GM23338 (cell line): ENCODE data around the gene ACOXL. TPM values are rescaled to one million over a fixed set of nuclear protein-coding genes. Genes with fewer than 3 reads are reported as not detected.

Experiments used
- ATAC-seq: fragments of 200-7000 bp; cut with Tn5 transposase; 3 replicates; pipeline ENCODE4 v1.9.1; 2020
- DNase-seq: peaks from one replicate; pipeline ENCODE4 v3.0.0-alpha.2; 2015; ENCODE audit warnings: low spot score
- H2AFZ ChIP-seq: fragments of 200-600 bp; sonication (generic); 2 replicates; pipeline ENCODE4 v1.8.0; 2016; ENCODE audit warnings: antibody characterized with exemption, mild to moderate bottlenecking, moderate library complexity
- H3F3A ChIP-seq: fragments of 200-600 bp; sonication (generic); replicated peaks from 2 replicates; pipeline ENCODE4 v1.8.0; 2017; ENCODE audit warnings: antibody characterized with exemption, mixed run types, low read depth
- H3K27ac ChIP-seq: fragments of 200-600 bp; sonication (generic); 2 replicates; pipeline ENCODE4 v1.6.1; 2016; ENCODE audit warnings: low read depth
- H3K27me3 ChIP-seq: fragments of 200-600 bp; sonication (generic); 2 replicates; pipeline ENCODE4 v1.8.0; 2016; ENCODE audit warnings: mild to moderate bottlenecking, mixed run types, moderate library complexity; ENCODE audit not compliant: insufficient read depth
- H3K36me3 ChIP-seq: fragments of 200-600 bp; sonication (generic); 2 replicates; pipeline ENCODE4 v1.8.0; 2016; ENCODE audit warnings: mild to moderate bottlenecking; ENCODE audit not compliant: insufficient read depth
- H3K4me1 ChIP-seq: fragments of 200-600 bp; sonication (generic); 2 replicates; pipeline ENCODE4 v1.8.0; 2016; ENCODE audit warnings: mild to moderate bottlenecking, moderate library complexity; ENCODE audit not compliant: insufficient read depth
- H3K4me2 ChIP-seq: fragments of 200-600 bp; sonication (generic); 2 replicates; pipeline ENCODE4 v1.7.1; 2017; ENCODE audit warnings: mixed run types
- H3K4me3 ChIP-seq: fragments of 200-600 bp; sonication (generic); 2 replicates; pipeline ENCODE4 v1.6.1; 2016; ENCODE audit warnings: mixed run types
- H3K79me2 ChIP-seq: fragments of 200-600 bp; sonication (generic); replicated peaks from 2 replicates; pipeline ENCODE4 v1.8.0; 2017; ENCODE audit warnings: mild to moderate bottlenecking; ENCODE audit not compliant: insufficient read depth
- H3K9me2 ChIP-seq: fragments of 200-600 bp; sonication (generic); 2 replicates; pipeline ENCODE4 v1.8.0; 2017; ENCODE audit not compliant: insufficient read depth
- H4K20me1 ChIP-seq: fragments of 200-600 bp; sonication (generic); replicated peaks from 2 replicates; pipeline ENCODE4 v1.8.0; 2017; ENCODE audit warnings: mild to moderate bottlenecking; ENCODE audit not compliant: insufficient read depth
- H3K27ac Mint-ChIP-seq: 2 replicates; pipeline ENCODE4 v1.8.0; 2020; ENCODE audit warnings: inconsistent platforms, mild to moderate bottlenecking, moderate library complexity, mixed read lengths
- H3K27me3 Mint-ChIP-seq: 3 replicates; pipeline ENCODE4 v1.8.0; 2022; ENCODE audit warnings: low read depth, mild to moderate bottlenecking, moderate library complexity, mixed read lengths, inconsistent platforms; ENCODE audit not compliant: insufficient read depth, poor library complexity
- H3K36me3 Mint-ChIP-seq: 3 replicates; pipeline ENCODE4 v1.8.0; 2021; ENCODE audit warnings: low read depth, mild to moderate bottlenecking, inconsistent platforms, moderate library complexity, mixed read lengths
- H3K4me1 Mint-ChIP-seq: 3 replicates; pipeline ENCODE4 v1.8.0; 2020; ENCODE audit warnings: mild to moderate bottlenecking, inconsistent platforms, mixed read lengths
- H3K4me3 Mint-ChIP-seq: 3 replicates; pipeline ENCODE4 v1.8.0; 2021; ENCODE audit warnings: moderate library complexity, mild to moderate bottlenecking, inconsistent platforms, mixed read lengths
- H3K9me3 Mint-ChIP-seq: 3 replicates; pipeline ENCODE4 v1.8.0; 2020; ENCODE audit warnings: moderate library complexity, mild to moderate bottlenecking, inconsistent platforms, mixed read lengths
- CREB1 ChIP-seq: fragments of 250-450 bp; sonication (Bioruptor Pico); IDR thresholded peaks from 2 replicates; pipeline ENCODE4 v1.5.0; 2020; ENCODE audit warnings: low read depth, mild to moderate bottlenecking, moderate library complexity
- REST ChIP-seq: IDR thresholded peaks from one replicate; pipeline ENCODE4 v1.6.1; 2018; ENCODE audit warnings: antibody characterized with exemption; ENCODE audit not compliant: unreplicated experiment
- ZNF462 ChIP-seq: fragments of 250-450 bp; sonication (Bioruptor Pico); IDR thresholded peaks from 2 replicates; pipeline ENCODE4 v1.5.0; 2020; ENCODE audit warnings: mild to moderate bottlenecking, moderate library complexity
- polyA plus RNA-seq: library from polyadenylated mRNA; unstranded; fragments of >200 nt; fragmentation: Nextera tagmentation; extraction: Ambion mirVana; gene quantifications from 2 replicates; pipeline ENCODE4 v1.2.1, GENCODE V29; 2016
- total RNA-seq: library from RNA; depleted of rRNA; stranded (reverse); fragments of >200 nt; shearing (Covaris generic); gene quantifications from 2 replicates; pipeline ENCODE4 v1.2.3, GENCODE V29; 2014

The ACOXL gene
- total and polyA plus RNA-seq, 2 experiments from 2014 or later = 9.0 to 14.7 TPM

- TF ChIP-seq ZNF462 (no peak), REST (no peak), CREB1 (CRISPR knock-in tag) (no peak)
Observed at GRCh38 chr2:110903548-110903947, 171.2 kb downstream of the ACOXL start (continued).

GRCh38 chr2:110904116-110904778 lies 171.9 kb downstream of the ACOXL start:
- H3K4me3 ChIP-seq = no peak overlapping the region
- Mint-ChIP-seq H3K27me3 (peaks cover 2% of the 10 kb centered on the region), H3K4me1 (peaks cover 15% of the 10 kb centered on the region), H3K9me3 (no peaks in the 10 kb centered on the region), H3K36me3 (no peaks in the 10 kb centered on the region), H3K4me3 (no peak overlapping the region), H3K27ac (no peak overlapping the region)
- H3K79me2 ChIP-seq = no peaks in the 10 kb centered on the region
- H2AFZ ChIP-seq = no peak overlapping the region
- no peak overlapping the region for H3K27ac ChIP-seq
- H3K27me3 ChIP-seq = no peaks in the 10 kb centered on the region
- H3K9me2 ChIP-seq = 0 out of 2 replicates have a peak, but pooled peaks cover 4% of the 10 kb centered on the region
- no peak for DNase-seq
- ATAC-seq = peak; percentile 15; the same call in 2 of the 3 replicates
- peaks cover 10% of the 10 kb centered on the region; the same call in 1 of the 2 replicates for H3K4me1 ChIP-seq
- no peaks in the 10 kb centered on the region for H3K36me3 ChIP-seq
- no peaks in the 10 kb centered on the region for H4K20me1 ChIP-seq
- H3K4me2 ChIP-seq = peak overlapping the region; percentile 29
- H3F3A ChIP-seq = no peaks in the 10 kb centered on the region
- TF ChIP-seq REST = no peak
